GM12872 (cell line): Measurements from ENCODE around the gene RBMS1.

Experiments used
- CTCF ChIP-seq: IDR thresholded peaks from 3 replicates; pipeline ENCODE4 v1.5.1; 2011; ENCODE audit warnings: low read depth, mild to moderate bottlenecking, low read length, moderate library complexity; ENCODE audit not compliant: insufficient read depth

RBMS1 gene

GRCh38 chr2:160291382-160291781 is 202.2 kb downstream of the RBMS1 start:
- no peak for TF ChIP-seq CTCF

- TF ChIP-seq CTCF: no peak
Measured at GRCh38 chr2:160290598-160290997, 203.0 kb downstream of the RBMS1 start.

- TF ChIP-seq CTCF: no peak
Measured at GRCh38 chr2:160289831-160290230, 203.8 kb downstream of the RBMS1 start.

- TF ChIP-seq CTCF: no peak
Measured at GRCh38 chr2:160289126-160289525, 204.5 kb downstream of the RBMS1 start.

- no peak for TF ChIP-seq CTCF
Measured at GRCh38 chr2:160288324-160288723, 205.3 kb downstream of the RBMS1 start.

GRCh38 chr2:160287476-160287875 is 206.1 kb downstream of the RBMS1 start:
- TF ChIP-seq CTCF: no peak

- no peak for TF ChIP-seq CTCF
Measured at GRCh38 chr2:160286551-160286950, 207.1 kb downstream of the RBMS1 start.

- TF ChIP-seq CTCF: no peak
Measured at GRCh38 chr2:160283675-160284074, 209.9 kb downstream of the RBMS1 start.
